Smooth muscle cell of trachea (primary cell): ENCODE measurements around the gene GRIK5. TPM values are rescaled to one million over a fixed set of nuclear protein-coding genes. Genes with fewer than 3 reads are reported as not detected.

Source experiments
- total RNA-seq: library from RNA; depleted of rRNA; stranded (reverse); fragments of >200 nt; gene quantifications from 2 replicates; pipeline ENCODE4 v1.2.1, GENCODE V29; 2014

GRIK5 gene
- total RNA-seq: 0.58 and 0.66 TPM in 2 replicates

GRCh38 chr19:42069619-42070351 is at the start of gene GRIK5:
GRIK5 (minus strand) TSS chr19:42070206; CDS start chr19:42065770, 4,436 bp downstream.

GRCh38 chr19:42075616-42076379 is 5.8 kb upstream of the GRIK5 start, which contains the start of gene ZNF574:
ZNF574 (plus strand) TSS chr19:42076166; CDS start chr19:42078607, 2,441 bp downstream.

GRCh38 chr19:41993612-41994483 is 76.2 kb downstream of the GRIK5 start, which contains the start of gene ATP1A3:
ATP1A3 (minus strand) TSS chr19:41994230; CDS start chr19:41994076, 154 bp downstream.

GRCh38 chr19:41959056-41960053 is 110.7 kb downstream of the GRIK5 start, which contains the start of gene RABAC1:
RABAC1 (minus strand) TSS chr19:41959321; CDS start chr19:41959292, 29 bp downstream.

Other genes with a start within 250 kb of the GRIK5 start
- gene LYPD4, start 225.5 kb downstream of the GRIK5 start, total RNA-seq: not detected in 2 replicates
- not detected in 2 replicates for gene DMRTC2, start 225.2 kb downstream of the GRIK5 start, total RNA-seq
- 959 and 1,046 TPM in 2 replicates for gene RPS19, start 210.0 kb downstream of the GRIK5 start, total RNA-seq
- gene CD79A, start 192.9 kb downstream of the GRIK5 start, total RNA-seq: 0.17 TPM in 1 of 2 replicates, not detected in the other
- 37.5 and 39.9 TPM in 2 replicates for gene ARHGEF1, start 187.0 kb downstream of the GRIK5 start, total RNA-seq
- under 0.01 TPM in 1 of 2 replicates, not detected in the other for gene ERFL, start 141.8 kb downstream of the GRIK5 start, total RNA-seq
- gene RABAC1, start 110.9 kb downstream of the GRIK5 start, total RNA-seq: 135 and 204 TPM in 2 replicates
- gene ATP1A3, start 76.0 kb downstream of the GRIK5 start, total RNA-seq: under 0.01 and 0.15 TPM in 2 replicates
- gene ZNF574, start 6.0 kb upstream of the GRIK5 start, total RNA-seq: 10.8 and 15.7 TPM in 2 replicates
- 0.17 TPM in 1 of 2 replicates, not detected in the other for gene POU2F2, start 62.2 kb upstream of the GRIK5 start, total RNA-seq
- 19.2 and 22.0 TPM in 2 replicates for gene DEDD2, start 147.5 kb upstream of the GRIK5 start, total RNA-seq
- 9.7 and 12.7 TPM in 2 replicates for gene ZNF526, start 150.1 kb upstream of the GRIK5 start, total RNA-seq
- gene GSK3A, start 172.4 kb upstream of the GRIK5 start, total RNA-seq: 14.7 and 17.9 TPM in 2 replicates
- 26.0 and 31.9 TPM in 2 replicates for gene ERF, start 184.9 kb upstream of the GRIK5 start, total RNA-seq
- gene CIC, start 199.0 kb upstream of the GRIK5 start, total RNA-seq: 43.5 and 44.0 TPM in 2 replicates
- gene PRR19, start 231.9 kb upstream of the GRIK5 start, total RNA-seq: 0.15 and 1.5 TPM in 2 replicates
- gene PAFAH1B3, start 232.4 kb upstream of the GRIK5 start, total RNA-seq: 14.9 and 46.7 TPM in 2 replicates
- 0.33 TPM in 1 of 2 replicates, not detected in the other for gene TMEM145, start 243.1 kb upstream of the GRIK5 start, total RNA-seq